ENCODE results near the gene CDH22.

- no peak for TF ChIP-seq CTCF (IDR thresholded peaks at IDR 0.05)
- TF ChIP-seq POLR2AphosphoS5 (IDR thresholded peaks at IDR 0.05; ENCODE audit: low read depth, low read length), result no peak
- no peak for TF ChIP-seq REST (IDR thresholded peaks at IDR 0.05; ENCODE audit: insufficient read depth in 1 of 2, low read depth in 2 of 2, low read length in 1 of 2)
Measured at GRCh38 chr20:46354920-46355654, 46.8 kb upstream of the CDH22 start.
